Measurements from ENCODE around the gene USP37.
"Not testable (repeated sequence)": the region's sequence is repeated elsewhere in the genome, so short reads cannot be mapped to it uniquely, and the experiment has no call there.

Gene USP37

DNA sequence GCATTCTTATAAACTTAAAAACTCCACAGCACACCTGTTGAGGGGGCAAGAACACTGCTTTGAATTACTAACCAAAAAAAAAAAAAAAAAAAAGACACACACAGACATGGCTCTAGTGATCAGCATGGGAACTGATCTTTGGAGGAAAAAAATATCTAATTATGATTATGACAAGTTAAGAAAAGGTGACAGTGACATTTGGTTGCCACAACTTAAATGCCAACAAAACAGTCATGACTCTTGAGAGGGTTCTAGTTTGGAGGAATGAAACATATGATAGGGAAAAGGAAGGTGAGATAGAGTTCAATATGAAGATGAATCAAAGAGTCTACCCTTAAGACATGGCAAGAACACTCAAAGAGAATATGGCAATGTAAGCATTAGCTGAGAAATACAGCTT, 20.6 kb downstream of the USP37 start:
- ATAC-seq = no peak

DNA sequence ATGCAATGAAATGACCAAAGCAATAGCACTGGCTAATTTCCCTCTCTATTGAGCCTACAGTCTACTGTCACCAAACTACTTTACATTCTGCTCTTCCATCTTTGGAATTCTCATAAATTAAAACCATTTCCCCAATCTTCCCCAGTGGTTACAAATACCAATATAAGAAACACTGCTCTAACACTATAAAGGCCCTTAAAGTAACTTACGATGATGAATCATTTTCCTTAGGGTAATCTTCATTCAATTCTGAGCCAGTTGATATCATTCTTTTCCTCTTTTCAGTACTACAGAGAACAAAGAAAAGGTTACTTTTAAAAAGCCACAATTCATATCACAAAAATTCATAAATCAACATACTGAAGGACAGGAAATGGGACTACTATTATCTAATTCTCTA, 22.1 kb downstream of the USP37 start:
- ATAC-seq = no peak

DNA sequence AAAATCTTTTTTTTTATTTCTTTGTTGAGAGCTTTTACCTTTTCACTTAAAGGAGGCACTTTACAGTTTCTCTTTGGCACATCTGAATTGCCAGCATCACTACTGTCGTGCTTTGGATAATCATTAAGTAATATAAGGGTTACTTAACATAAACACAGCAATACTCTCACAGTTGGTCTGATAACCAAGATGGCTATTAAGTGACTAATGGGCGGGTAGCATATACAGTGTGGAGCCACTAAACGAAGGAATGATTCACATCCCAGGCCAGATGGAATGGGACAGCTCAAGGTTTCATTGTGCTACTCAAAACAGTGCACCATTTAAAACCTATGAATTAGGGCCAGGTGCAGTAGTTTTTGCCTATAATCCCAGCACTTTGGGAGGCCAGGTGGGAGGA, 28.1 kb downstream of the USP37 start:
- ATAC-seq = no peak

DNA sequence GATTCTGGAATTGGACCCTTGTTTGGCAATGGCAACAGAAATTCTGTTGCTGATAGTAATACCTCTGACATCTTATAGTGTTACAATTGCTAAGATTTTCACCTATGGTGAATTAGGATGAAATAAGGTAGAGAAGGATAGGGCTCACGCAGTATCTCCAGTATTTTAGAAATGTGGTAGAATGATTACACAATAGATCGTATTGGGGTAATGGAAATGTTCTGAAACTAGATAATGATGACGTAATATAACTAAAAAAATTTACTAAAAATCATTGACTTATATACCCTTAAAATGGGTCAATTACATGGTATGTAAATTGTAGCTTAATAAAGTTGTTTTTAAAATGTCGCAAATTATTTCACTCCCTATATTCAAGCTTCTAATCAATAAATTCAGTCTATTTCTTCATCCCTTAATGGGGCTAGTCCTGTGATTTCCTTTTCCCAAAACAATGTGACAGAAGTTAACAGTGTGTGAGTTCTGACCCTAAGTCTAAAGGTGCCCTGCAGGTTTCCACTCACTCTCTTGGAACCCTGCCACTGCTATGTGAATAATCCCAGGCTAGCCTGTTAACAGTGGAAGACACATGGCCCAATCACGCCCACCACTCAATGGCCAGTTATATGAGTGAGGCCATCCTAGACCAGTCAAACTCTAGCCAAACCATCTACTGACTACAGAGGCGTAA, 31.2 kb downstream of the USP37 start:
- no peak for ATAC-seq

DNA sequence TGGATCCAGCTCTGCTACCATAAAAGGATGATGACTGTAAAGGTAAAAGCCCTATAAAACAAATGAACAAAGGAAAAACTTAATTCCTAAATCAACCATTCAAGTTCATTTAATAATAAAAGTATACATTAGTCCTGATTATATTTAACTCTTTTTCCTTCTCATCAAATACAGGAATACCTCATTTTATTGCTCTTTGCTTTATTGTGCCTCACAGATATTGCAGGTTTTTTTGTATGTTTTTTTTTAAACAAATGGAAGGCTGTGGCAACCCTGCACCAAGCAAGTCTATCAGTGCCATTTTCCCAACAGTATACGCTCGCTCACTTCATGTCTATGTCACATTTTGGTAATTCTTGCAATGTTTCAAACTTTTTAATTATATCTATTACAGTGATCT, 38.2 kb downstream of the USP37 start:
- ATAC-seq = no peak

GRCh38 chr2:218528409-218528808, 39.7 kb downstream of the USP37 start:
- not testable (repeated sequence) for ATAC-seq

DNA sequence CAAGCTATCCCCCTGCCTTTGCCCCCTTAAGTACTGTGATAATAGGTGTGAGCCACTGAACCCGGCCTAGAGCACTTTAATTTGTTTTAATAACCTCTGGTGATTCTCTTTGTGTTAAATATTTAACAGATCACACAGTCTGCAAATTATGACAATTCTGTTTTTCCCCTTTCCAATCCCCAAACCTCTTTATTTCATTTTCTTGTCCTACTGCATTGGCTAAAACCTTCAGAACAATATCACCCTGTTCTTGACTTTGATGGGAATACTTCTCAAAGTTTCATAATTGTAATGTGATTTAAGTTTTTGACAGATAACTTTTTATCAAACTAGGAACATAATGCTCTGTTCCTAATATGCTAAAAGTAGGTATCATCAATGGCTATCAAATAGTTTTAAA, 44.5 kb downstream of the USP37 start:
- ATAC-seq = no peak

GRCh38 chr2:218518876-218519275, 49.3 kb downstream of the USP37 start:
- ATAC-seq = no peak

GRCh38 chr2:218517434-218518206, 50.5 kb downstream of the USP37 start:
- peak; percentile 73 to 88 for ATAC-seq

DNA sequence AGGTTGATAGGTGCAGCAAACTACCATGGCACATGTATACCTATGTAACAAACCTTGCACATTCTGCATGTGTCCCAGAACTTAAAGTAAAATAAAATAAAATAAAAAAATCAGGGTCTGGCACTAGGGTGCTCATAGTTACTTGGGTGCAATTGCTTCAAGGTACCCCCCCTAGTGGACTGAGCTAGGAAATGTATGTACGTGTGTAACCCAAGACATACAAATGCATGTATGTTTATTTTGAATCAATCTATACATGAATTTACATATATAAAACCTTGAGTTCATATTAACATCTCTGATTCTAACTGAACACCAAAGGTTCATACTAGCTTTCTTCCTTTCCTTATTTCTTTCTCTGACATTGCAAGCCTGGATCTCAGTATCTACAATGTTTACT, 51.5 kb downstream of the USP37 start:
- ATAC-seq = no peak

DNA sequence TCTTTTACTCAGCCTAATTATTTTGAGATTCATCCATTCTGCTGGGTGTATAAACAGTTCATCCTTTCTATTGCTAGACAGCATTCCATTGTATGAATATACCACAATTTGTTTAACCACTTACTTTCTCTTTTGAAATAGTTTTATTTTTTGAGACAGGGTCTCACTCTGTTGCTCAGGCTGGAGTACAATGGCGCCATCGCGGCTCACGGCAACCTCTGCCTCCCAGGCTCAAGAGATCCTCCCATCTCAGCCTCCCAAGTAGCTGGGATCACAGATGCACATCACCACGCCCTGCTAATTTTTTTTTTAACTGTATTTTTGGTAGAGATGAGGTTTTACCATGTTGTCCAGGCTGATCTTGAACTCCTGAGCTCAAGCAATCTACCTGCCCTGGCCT, 54.5 kb downstream of the USP37 start:
- ATAC-seq = no peak

DNA sequence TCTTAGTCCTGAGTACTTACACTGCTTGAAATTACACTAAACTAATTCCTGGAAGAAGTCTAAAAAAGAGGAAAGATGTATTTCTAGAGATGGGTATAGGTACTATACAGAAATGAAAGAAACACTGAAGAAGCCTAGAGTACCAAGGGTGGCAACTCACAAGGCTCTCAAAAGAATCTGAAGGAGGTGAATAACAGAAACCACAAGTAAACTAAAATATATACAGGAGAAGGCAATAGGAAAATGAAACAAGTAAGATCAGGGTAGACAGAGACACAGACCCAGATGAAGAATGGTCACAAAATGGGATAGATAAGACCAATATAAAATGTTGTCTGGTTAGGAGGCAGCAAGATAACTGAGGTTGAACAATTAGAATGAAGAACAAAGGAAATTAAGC, 59.9 kb downstream of the USP37 start:
- ATAC-seq = no peak

- no peak for ATAC-seq
These were observed 62.3 kb downstream of the USP37 start for GRCh38 chr2:218505754-218506371.

DNA sequence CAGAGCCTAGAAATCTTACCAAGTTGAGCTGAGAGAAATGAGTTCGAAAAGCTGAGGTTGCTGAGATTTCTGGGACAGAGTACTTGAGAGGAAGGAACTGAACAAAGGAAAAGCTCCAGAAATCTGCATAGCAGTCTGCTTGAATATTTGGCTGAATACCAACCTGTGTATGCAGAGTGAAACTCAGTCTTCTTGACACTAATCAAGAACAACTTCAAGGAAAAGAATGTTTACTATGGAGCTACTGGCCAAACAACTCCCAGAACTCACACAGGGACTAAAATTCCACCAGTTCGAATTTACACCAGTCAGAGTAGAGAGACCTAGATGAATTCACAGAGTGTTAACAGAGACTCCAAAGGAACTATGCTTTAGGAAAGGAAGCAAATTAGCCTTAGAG, 66.5 kb downstream of the USP37 start:
- ATAC-seq = no peak

DNA sequence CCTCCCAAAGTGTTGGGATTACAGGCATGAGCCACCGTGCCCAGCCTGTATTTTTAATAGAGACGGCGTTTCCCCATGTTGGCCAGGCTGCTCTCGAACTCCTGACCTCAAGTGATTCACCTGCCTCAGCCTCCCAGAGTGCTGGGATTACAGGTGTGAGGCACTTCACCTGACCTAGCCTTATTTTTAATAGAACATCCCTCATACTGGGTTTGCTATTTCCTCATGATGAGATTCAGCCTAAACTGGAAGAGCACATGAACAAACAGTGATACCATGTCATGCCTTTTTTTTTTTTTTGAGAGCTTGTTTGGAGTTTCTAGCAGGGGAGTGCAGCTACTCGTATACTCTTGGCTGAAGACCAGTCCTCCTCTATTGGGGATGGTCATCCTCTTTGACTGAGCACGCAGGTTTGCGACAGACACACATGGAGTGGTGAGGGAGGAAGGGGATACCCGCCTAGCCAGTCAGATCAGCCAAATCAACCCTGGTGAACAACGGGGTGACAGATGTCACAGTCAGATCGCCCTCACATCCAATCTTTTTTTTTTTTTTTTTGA, 67.6 kb downstream of the USP37 start:
- ATAC-seq = no peak

DNA sequence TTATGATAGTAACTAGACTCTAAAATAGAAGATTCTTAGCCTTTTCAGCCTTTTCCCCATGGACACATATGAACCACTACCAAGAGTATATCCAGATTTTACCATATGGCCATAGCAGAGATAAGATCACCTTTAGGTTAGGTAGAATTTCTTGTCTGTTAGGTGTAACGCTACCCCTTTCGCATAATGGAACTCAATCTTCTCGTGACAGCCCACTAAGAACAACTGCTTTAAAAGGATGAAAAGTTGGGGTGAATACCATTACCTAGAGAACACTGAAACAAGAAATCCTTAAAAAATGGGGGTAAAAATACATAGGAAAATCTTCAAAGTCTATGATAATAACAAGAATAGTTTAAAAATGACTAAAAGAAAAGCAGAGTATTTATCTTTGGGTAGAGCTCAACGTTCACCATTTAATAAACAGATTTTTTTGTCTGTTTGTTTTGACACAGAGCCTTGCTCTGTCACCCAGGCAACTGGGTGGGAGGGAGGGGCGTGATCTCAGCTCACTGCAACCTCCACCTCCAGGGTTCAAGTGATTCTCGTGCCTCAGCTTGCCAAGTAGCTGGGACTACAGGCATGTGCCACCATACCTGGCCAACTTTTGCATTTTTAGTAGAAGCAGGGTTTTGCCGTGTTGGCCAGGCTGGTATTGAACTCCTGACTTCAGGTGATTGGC, 82.0 kb downstream of the USP37 start:
- ATAC-seq = no peak

DNA sequence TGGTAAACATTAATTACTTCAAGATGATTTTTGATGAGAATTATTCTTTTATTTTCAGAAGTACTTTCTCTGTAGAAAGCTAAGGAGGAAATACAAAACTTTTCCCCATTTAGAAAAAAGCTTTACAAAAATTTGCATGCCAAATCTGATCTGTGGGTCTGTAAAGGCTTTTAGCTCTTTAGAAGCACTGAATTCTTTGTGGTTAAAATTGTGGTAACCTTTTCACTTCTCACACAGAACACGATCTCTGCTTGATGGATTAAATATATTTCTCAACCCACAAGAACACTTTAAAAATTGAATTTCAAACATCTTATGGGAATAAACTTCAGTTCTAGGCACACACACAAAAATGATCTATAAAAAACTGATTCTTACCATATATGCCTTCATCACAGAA, 85.5 kb downstream of the USP37 start:
- ATAC-seq = no peak

DNA sequence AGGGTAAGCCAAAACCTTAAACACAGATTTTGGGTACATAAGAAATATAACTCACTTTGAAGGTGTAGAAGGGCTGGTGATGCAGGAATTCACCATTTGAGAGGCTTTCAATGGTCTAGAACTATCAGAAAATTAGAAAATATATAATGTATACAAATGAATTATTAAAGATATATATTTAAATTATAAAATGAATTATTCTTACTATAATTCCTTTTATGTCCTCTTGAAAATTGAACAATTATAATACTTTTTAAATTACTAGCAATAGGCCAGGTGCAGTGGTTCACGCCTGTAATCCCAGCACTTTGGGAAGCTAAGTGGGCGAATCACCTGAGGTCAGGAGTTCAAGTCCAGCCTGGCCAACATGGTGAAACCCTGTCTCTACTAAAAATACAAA, 88.6 kb downstream of the USP37 start:
- ATAC-seq = no peak

DNA sequence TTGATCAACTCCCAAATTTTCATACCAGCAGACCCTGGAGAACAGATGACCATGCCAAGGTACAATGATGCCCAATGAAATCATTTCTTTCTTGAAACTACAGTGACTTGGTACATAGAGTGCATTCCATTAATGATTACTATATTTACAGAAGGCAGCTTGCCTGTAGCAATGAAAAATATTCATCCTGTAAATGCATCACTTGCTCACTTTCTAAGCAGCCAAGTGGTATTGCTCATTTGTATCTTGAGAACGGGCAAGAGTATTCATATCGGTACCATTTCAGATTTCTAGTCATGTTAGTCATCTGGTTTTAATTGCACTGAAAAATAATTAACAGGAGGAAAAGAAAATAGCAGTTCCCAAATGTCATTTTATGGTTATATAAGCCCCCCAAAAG, 89.6 kb downstream of the USP37 start:
- ATAC-seq = no peak

DNA sequence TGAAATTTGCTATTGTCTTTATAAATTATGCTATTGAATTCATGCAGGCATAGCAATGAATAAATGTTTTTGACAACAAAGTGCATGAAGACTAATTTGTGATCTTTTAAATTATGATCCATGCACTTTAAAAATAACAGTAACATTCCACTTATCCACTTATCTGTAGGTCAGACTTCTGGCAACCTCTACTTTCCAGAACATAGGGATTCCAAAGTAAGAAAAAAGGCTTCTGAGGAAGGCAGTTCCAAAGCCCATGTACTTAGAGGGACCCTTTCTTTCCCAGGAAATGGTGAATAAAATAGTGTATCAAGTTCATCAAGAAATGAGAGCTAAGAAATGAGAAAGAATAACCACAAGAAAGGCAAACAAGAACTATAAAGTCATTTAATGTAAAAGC, 90.9 kb downstream of the USP37 start:
- ATAC-seq = no peak

GRCh38 chr2:218476676-218477075, 91.5 kb downstream of the USP37 start:
- no peak for ATAC-seq

DNA sequence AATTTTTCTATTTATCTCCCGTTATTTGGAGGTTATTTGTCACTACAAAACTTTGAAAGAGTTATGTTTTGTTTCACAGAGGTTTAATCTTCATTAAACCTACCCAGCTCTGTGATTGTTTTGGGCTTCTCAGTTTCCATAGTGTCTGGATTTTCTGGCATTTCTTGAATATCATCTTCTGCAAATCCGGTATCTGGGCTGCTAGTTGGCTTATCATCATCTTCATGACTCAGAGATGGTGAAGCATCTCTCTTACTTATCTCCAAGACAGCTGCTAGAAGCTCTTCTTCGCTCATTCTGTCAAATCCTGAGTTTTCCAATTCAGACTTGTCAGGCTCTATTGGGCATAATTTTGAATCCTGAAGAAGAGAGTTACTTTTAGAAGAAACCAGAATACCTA, 93.6 kb downstream of the USP37 start:
- no peak for ATAC-seq

- no peak for ATAC-seq
These were observed 95.2 kb downstream of the USP37 start for GRCh38 chr2:218472988-218473387.
